Muscle of arm (tissue), 12 donors: ENCODE data around the gene CFAP410. TPM values are rescaled to one million over a fixed set of nuclear protein-coding genes. Genes with fewer than 3 reads are reported as not detected.
"Not testable (repeated sequence)": the region's sequence is repeated elsewhere in the genome, so short reads cannot be mapped to it uniquely, and the experiment has no call there.

Experiments used
- DNase-seq: peaks from one replicate; pipeline ENCODE4 v3.0.0-alpha.2; 2013
- polyA plus RNA-seq, 12 donors: library from polyadenylated mRNA; unstranded; fragments of 120-200 nt; gene quantifications; one replicate each; pipeline ENCODE4 v1.2.1, GENCODE V29; 2013; ENCODE audit not compliant: insufficient read length in 12 of 12

The CFAP410 gene
- polyA plus RNA-seq, 12 donors: 10.7 to 21.2 (median 13.6) TPM; not detected in 1

DNA sequence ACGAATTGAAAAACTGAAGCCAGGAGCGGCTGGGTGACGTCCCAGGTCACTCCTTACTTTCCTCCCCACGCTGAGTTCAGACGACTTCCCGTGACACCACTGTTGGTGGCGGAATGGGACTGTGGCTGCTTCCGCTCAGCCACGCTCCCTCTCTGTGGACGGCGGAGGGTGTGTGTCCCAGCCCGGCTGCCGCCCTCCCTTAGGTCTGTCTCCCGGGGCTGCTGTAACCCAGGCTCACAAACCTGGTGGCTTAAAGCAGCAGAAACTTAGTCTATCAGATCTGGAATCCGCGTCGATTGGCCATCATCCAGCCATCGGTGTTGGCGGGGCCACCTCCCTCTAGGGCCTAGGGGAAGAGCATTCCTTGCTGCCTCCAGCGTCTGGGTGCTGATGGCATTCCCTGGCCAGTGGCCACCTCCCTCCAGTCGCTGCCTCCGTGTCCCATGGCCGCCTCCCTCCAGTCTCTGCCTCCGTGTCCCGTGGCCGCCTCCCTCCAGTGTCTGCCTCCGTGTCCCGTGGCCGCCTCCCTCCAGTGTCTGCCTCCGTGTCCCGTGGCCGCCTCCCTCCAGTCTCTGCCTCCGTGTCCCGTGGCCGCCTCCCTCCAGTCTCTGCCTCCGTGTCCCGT lies 31.7 kb upstream of the CFAP410 start:
- no peak for DNase-seq

DNA sequence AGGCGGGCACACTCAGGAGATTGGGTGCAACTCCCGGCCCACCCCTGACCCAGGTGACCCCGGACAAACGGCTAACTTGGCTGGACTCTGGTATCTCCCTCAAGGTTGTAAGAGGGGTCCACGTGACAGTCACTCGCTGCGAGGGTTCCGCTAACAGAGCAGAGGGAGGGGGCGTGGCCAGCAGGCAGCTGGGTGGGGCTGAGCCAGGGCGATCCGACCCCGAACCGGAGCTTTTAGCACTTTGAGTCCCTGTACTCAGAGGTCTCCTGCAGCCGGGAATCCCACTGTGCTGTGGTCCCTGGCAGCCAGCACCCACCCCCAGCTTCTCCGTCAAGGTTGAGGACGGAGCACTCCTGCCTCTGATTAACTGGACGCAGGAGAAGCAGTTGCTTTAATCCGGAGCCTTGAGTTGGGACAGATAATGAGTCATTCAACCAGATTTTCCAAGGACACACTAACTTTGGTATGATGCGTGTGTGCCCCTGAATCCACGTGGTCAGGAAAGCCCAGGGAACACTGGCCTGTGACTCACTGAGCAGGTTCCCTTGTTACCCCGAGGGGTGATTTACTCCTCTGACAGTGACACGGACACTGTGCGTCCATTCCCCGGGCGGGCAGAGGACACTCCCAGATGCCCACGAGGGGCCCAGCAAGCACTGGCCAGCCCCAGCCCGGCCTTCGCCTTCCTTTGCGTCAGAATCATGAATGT lies 31.0 kb upstream of the CFAP410 start:
- DNase-seq: no peak

DNA sequence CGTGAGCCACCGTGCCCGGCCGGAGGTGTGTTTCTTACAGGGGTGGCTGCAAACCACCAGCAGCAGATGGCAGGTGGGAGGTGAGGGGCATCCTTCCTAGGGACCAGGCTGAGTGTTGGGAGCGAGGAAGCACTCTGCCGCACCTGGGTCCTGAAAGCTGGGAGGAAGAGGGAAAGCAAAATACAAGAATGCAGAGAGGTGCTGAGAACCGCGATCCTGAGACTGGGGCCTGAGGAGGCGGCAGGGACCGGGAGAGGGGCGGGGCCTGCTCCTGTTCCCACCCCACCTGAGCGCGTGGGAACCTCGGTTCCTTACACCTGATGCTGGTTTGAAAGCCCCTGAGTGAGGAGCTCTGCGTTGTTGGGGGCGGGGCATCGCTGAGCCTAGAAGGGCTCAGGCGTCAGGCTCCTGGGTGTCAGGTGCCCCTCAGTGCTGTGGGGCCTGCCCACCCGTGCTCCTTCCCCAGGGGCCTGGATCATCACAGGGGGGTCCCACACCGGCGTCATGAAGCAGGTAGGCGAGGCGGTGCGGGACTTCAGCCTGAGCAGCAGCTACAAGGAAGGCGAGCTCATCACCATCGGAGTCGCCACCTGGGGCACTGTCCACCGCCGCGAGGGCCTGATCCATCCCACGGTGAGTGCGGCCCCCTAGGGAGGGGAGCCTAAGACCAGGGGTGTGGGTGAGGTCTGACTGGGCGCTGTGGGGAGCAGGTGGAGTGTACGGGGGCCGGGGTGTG lies 29.7 kb upstream of the CFAP410 start:
- DNase-seq: no peak

DNA sequence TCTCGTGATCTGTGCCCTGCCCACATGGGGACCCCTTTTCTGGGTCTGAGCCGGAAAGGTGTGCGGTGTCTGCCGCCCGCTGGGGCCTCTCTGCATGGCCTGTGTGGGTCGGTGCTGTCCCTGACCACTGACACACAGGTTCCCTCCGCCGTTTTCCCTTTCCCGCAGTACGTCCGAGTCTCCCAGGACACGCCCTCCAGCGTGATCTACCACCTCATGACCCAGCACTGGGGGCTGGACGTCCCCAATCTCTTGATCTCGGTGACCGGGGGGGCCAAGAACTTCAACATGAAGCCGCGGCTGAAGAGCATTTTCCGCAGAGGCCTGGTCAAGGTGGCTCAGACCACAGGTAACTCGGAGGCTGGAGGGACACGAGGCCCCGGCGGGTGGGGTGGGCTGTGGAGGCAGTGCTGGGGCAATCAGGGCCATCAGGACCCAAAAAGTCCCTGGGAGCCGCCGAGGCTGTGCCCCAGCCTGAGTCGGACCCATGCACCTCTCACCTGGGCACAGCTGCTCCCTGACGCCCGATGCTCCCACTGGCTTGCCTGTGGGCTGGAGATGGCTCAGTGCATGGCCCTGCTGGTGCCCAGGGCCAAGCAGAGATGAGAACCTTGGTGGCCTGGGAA lies 27.5 kb upstream of the CFAP410 start:
- DNase-seq: no peak

DNA sequence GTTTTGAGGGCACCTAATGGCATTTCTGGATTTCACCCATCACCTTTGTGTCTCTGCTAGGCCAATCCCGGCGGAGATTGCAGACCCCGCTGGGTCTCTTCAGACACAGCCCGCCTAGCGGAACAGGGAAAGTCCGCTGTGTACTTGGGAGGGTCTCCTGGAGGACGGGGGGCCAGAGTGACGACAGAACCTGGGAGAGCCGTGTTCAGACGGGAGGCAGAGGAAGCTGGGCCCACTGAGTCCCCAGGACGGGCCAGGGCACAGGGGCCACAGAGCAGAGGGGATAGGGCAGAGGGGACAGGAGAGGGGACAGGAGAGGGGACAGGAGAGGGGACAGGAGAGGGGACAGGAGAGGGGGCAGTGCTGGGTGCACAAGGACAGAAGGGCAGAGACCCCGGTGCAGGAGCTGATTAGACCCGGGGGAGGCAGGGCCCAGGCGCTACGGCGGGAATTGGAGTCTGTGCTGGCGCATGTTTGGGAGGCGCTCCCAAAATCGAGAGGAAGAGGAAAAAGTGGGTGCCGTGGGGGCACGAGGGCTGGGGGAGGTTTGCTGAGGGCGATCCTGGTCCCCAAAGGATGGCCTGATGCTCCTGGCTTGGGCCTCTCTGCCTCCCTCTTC lies 26.9 kb upstream of the CFAP410 start:
- DNase-seq: no peak

DNA sequence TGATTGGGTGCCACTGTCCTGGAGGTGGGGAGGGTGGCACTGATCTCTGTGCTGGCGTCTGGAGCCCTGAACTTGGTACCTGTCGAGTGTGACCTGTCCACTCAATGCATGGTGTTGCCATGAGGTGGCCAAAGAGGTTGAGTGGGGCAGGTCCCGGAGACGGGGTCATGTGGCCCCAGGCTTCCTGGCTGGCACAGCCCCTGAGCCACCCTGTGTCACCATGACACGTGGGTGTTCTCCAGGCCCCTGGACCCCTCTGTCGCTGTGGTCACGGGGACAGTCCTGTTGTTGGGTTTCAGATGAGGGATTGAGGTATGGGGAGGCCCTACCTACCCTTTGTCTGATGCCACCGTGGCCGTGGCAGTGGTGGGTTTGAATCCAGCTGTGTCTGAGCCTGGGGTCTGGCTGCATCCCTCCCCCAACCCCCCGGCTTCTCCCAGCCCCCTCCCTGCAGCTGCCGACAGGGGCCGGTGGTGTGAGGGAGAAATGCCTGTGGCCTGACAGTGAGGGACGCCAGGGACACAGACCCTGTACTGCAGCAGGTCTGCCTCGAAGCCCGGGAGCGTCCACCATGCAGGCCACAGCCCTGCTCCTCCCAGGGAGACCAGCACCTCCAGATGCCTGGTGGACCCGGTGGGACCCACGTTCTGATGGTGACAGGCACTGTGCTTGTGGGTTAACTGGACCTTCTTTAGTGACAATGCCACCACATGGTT lies 26.2 kb upstream of the CFAP410 start:
- no peak for DNase-seq

DNA sequence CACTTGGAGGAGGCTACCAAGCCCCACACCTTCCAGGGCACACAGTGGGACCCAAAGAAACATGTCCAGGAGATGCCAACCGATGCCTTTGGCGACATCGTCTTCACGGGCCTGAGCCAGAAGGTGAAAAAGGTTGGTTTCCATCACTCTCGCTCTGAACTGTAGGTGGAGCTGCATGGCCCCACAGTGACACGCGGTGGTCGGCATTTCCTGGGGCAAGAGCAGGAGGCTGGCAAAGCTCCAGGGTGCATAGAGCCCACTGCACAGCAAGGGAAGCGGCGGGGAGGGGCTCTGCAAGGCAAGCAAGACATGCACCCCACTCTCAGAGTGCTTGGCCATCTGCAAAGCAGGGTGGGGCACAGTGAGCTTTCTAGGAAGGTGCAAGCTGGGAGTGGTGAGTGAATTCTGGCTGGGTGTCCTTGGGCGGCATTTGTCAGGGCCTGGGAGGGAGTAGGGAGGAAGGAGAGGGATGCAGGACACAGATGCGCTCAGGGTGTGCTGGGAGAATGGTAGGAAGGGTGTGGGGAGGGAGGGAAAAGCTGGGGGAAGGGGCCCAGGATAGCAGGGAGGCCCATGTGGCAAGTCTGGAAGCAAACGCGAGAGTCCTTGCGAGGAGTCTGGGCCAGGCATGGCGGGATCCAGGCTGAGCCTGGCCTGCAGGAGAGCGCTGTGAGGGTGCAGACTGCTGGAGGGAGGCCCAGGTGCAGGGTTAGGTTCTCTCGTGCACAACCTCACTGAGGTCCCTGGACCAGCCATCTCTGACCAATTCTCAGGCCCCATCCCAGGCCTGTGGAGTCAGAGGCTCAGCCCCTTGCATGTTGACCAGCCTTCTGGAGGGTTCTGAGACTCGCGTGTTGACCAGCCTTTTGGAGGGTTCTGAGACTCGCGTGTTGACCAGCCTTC lies 25.2 kb upstream of the CFAP410 start:
- no peak for DNase-seq

DNA sequence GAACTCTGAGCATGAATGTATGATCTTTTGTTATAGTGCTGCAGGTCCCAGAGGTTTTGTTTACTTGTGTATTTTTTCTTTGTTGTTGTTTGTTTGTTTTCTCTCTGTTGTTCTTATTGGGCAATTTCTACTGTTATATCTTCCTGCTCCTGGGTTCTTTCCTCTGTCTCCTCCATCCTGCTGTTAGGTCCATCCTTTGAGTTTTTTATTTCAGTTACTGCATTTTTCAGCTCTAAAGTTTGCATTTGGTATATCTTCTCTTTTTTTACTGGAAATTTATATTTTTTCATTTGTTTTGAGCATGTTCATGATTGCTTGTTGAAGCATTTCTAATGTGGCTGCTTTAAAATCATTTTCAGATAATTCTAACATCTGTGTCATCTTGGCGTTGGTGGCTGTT lies 24.1 kb upstream of the CFAP410 start:
- no peak for DNase-seq

DNA sequence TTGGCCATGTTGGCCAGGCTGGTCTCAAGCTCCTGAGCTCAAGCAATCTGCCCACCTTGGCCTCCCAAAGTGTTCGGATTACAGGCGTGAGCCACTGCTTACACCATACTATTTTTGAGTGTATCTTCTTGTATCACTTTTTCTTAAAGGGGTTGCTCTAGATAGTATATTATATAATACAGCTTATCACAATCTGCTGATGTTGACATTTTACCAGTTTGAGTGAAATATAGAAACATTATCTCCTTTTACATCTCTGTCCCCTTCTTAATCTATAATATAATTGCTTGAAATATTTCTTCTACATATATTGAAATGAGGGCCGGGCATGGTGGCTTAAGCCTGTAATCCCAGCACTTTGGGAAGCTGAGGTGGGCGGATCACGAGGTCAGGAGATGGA lies 22.7 kb upstream of the CFAP410 start:
- DNase-seq: not testable (repeated sequence)

DNA sequence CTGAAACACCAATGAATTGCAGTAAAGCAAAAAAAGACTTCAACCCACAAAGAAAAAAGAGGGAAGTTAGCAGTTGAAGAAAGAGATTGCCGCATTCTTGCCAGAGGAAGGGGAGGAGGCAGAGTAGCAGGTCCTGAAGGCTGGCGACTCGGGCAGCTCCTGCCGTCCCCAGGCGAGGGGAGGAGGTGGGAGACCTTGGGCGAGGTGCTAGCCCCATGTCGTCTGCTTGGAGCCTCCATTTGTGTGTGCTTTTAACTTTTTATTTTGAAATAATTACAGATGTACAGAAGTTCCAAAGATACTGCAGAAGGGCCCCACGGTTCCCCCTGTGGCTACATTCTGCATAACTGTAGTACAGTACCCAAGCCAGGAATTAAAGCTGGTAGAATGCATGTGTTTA lies 21.0 kb upstream of the CFAP410 start:
- no peak for DNase-seq

DNA sequence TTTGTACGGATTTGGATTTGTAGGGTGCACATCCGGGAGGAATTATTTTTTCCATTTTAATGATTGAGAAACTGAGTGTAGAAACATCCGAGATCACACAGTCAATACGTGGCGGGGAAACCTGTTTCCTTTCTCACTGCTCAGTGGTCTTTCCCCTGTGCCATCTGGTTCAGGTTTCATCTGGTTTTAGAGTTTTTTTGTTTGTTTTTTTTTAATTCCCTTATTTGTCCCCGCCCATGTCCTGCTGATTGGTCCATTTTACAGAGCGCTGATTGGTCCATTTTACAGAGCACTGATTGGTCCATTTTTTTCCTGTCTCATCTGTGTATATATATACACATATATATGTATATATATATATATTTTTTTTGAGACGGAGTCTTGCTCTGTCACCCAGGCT lies 20.2 kb upstream of the CFAP410 start:
- DNase-seq: no peak

DNA sequence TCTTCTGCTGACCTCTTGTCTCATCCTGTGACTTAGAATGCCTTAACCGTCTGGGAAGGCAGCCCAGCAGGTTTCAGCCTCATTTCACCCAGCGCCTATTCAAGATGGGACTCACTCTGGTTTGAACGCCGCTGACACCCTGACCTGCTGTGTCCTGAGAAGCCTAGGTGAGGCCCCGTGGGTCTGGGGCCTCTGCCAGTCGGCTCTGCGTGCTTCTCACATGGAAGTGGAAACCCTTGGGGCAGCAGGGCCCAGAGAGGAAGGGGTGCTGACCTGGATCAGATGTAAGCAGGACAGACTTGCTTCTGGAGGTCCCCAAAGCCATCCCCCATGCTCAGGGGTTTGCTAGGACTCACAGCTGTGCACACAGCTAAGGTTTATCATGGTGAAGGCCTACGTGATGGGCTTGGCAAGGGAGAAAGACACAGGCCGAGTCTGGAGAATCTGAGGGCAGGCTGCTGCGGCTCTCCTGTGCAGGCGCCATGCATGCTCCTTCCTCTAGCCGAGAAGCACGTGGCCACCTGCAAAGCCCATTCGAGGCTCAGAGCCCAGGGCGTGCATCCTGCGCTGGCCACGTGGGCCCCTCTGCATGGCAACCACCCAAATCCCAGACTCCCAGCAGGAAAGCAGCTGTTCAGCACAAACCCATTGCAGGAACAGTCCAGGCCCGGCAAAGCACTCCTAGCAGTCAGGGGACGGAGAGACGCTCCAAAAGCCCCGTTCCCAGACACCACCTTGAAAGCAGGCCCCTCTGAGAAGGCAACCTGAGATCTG lies 18.1 kb upstream of the CFAP410 start:
- no peak for DNase-seq

DNA sequence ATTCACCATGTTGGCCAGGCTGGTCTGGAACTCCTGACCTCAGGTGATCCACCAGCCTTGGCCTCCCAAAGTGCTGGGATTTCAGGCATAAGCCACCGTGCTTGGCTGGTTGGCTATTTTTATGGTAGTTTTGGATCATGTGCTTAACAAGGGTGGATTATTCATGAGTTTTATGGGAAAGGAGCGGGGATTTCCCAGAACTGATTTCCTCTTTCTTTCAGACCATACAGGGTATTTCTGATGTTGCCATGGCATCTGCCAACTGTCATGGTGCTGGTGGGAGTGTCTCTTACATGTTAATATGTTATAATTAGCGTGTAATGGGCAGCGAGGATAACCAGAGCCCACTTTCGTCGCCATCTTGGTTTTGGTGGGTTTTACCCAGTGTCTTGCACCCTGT lies 17.4 kb upstream of the CFAP410 start:
- no peak for DNase-seq

DNA sequence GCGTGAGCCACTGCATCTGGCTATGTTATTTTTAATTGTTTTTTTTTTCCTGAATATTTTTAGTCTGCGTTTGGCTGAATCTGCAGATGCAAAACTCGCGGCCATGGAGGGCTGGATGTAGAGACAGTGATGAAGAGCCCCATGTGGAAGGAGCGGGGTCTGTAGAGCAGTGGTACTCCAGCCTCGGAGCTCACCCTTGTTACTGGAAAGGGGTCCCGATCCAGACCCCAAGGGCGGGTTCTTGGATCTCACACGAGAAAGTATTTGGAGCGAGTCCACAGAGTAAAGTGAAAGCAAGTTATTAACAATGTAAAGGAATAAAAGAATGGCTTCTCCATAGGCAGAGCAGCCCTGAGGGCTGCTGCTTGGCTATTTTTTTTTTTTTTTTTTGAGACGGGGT lies 17.0 kb upstream of the CFAP410 start:
- DNase-seq: no peak

DNA sequence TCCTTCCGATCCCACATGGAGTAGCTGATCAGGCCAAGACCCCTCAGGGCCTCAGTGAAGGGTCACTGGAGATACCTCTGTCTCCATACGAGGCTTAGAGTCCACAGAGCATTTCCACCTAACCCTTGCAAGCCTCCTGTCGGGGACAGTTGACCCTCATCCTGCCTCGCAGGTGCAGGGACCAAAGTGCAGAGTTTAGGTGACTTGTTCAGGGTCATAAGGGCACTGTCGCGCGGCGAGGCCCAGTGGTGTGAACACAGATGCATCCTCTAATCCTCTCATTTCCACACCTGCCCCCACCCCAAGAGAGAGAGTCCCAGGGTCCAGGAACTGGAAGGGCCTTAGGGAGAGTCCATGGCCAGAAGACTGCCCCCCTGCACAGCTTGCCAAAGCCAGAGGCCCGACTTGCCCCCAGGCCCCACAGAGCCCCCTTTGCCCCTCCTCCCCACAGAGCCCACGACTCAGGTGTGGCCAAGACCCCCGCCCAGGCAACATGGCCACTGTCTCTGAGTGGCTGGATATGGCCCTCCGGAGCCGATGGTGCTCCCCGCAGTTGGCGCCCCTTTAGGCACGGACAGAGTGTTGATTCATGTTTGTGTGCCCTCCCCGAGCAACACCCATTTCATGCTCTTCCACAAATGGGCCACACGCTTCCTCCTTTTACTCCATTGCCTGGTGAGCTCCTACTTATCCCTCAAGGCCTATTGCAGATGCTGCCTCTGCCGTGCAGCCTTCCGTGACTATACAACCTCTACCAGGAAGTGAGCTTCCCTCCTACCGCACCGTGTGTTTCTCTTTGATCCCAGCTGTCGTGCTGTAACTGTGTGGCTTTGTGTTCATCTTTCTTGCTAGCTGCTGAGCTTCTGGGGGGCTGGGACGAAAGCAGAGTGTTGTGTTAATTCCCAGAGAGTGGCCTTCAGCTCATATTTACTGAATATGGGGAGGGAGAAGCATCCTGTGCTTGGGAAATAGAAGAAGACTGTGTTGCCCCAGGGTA lies 15.9 kb upstream of the CFAP410 start:
- no peak for DNase-seq

DNA sequence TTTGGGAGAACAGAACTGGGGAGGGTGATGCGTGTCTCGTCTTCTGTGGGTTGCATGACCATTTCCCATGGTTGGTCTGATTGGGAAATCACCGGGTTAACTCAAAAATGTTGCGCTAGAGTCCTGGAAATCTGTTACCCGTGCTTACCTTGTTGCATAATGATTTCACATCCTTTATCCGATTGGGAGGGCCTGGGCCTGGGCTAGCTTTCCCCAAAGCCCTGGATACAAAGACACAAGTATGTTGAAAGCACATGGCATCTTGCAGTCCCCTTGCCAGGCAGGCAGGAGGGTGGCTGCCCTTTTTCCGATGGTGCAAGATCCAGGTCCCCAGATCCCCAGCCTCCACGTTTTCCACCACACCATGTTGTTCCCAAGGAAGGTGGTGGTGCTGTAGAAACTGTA lies 14.8 kb upstream of the CFAP410 start:
- DNase-seq: no peak

DNA sequence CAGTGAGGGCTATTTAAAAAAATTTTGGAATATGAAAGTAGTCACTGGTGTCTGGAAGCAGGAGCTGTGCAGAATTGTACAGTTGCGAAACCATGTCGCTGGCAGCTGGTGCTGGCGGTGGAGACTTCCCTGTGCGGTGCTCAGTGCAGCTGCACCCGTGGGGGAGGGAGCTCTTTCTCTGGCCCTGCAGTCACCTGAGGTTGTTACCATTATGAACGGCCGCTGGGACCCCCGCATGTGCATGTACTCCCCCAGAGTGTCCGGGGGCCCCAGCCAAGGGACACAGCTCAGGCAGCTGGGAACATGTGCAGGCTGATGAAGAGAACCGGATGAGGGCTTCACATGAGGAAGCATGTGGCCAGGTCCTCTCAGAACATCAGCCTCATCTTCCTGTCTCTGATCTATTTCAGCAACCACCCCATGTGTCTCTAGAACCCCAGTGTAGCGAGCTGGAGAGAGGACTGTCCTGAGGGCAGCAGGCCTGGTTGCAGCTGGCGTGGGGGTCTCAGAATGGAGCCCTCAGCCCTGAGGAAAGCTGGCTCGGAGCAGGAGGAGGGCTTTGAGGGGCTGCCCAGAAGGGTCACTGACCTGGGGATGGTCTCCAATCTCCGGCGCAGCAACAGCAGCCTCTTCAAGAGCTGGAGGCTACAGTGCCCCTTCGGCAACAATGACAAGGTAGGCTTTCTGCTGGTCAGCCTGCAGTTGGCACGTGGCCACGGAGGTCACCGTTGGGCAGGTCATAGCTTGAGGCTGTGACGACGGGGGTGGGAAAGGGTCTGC lies 14.2 kb upstream of the CFAP410 start, which contains the start of gene TRPM2:
TRPM2 (plus strand) TSS at position 431 of the 780 bp plus-strand sequence; CDS start at position 511, 80 bp downstream.
- DNase-seq: peak; percentile 74
